ENCODE measurements around the gene CDRT4.

GRCh38 chr17:15409721-15410250 is 57.6 kb downstream of the CDRT4 start:
- TF ChIP-seq, protein P1, sequence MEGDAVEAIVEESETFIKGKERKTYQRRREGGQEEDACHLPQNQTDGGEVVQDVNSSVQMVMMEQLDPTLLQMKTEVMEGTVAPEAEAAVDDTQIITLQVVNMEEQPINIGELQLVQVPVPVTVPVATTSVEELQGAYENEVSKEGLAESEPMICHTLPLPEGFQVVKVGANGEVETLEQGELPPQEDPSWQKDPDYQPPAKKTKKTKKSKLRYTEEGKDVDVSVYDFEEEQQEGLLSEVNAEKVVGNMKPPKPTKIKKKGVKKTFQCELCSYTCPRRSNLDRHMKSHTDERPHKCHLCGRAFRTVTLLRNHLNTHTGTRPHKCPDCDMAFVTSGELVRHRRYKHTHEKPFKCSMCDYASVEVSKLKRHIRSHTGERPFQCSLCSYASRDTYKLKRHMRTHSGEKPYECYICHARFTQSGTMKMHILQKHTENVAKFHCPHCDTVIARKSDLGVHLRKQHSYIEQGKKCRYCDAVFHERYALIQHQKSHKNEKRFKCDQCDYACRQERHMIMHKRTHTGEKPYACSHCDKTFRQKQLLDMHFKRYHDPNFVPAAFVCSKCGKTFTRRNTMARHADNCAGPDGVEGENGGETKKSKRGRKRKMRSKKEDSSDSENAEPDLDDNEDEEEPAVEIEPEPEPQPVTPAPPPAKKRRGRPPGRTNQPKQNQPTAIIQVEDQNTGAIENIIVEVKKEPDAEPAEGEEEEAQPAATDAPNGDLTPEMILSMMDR (IDR thresholded peaks at IDR 0.05; ENCODE audit: borderline replicate concordance, extremely low read depth, low read length, poor library complexity, severe bottlenecking), result no peak
- no peak for TF ChIP-seq EZH2 (IDR thresholded peaks at IDR 0.05; ENCODE audit: borderline replicate concordance, low read depth, low read length, severe bottlenecking)

Measured in DND-41 (cell line).